Memory B cell (primary cell): ENCODE results near the gene WDR73.

Source experiments
- ATAC-seq: fragments of 150-1000 bp; cut with Tn5 transposase; 2 replicates; pipeline ENCODE4 v1.10.0; 2021; ENCODE audit warnings: low read depth, mild to moderate bottlenecking, moderate library complexity
- DNase-seq, 2 donors: peaks; one replicate each; pipeline ENCODE4 v3.0.0; 2022; ENCODE audit warnings: low spot score in 2 of 2
- H3K27ac Mint-ChIP-seq: one replicate; pipeline ENCODE4 v1.8.0; 2022; ENCODE audit warnings: mild to moderate bottlenecking, moderate library complexity, mixed read lengths
- H3K27me3 Mint-ChIP-seq: one replicate; pipeline ENCODE4 v1.8.0; 2022; ENCODE audit warnings: mixed read lengths
- H3K36me3 Mint-ChIP-seq: one replicate; pipeline ENCODE4 v1.8.0; 2022; ENCODE audit warnings: mild to moderate bottlenecking, mixed read lengths
- H3K4me1 Mint-ChIP-seq: one replicate; pipeline ENCODE4 v1.8.0; 2022; ENCODE audit warnings: mixed read lengths
- H3K4me3 Mint-ChIP-seq: one replicate; pipeline ENCODE4 v1.8.0; 2022; ENCODE audit warnings: mild to moderate bottlenecking, moderate library complexity, mixed read lengths
- H3K9me3 Mint-ChIP-seq: one replicate; pipeline ENCODE4 v1.8.0; 2022; ENCODE audit warnings: mixed read lengths

WDR73 gene

DNA sequence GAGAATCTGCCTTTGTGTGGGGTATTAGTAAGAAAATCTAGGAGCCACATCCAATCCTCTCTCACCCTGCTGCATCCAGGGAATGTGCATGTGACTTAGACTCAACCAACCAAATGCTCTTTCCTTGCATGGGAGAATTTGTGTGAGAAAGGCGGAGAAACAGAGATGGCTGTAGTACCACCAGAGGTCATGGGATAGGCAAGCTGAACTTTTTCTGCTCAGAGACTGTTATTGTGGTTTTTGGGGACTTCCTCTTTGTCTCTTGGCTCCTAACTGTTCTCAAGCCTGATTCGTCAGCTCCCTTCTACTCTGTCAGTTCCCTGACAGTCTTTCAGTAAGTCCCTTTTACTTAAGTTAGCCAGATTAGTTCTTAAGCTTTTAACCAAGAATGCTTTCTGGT lies 55.8 kb downstream of the WDR73 start:
- Mint-ChIP-seq H3K9me3 (peaks cover 4% of the 10 kb centered on the region), H3K4me1 (peaks cover 29% of the 10 kb centered on the region), H3K4me3 (peak overlapping the region; percentile 53), H3K27me3 (peaks cover 4% of the 10 kb centered on the region), H3K27ac (peak overlapping the region; percentile 89), H3K36me3 (peaks cover 3% of the 10 kb centered on the region)
- ATAC-seq (peak; percentile 73), DNase-seq (peak; percentile 30 to 59)

DNA sequence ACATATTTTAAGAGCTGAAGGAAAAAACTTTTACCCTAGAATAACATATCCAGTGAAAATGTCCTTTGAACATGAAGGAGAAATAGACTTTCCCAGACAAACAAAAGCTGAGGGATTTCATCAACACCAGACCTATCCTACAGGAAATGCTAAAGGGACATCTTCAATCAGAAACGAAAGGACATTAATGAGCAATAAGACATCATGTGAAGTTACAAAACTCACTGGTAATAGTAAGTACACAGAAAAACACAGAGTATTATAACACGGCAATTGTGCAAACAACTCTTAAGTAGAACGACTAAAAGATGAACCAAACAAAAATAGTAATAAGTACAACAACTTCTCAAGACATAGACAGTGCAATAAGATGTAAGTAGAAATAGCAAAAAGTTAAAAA lies 56.8 kb downstream of the WDR73 start:
- Mint-ChIP-seq H3K36me3 (peaks cover 3% of the 10 kb centered on the region), H3K27ac (peak overlapping the region; percentile 89), H3K9me3 (peaks cover 4% of the 10 kb centered on the region), H3K27me3 (peaks cover 4% of the 10 kb centered on the region), H3K4me1 (peaks cover 26% of the 10 kb centered on the region), H3K4me3 (peak overlapping the region; percentile 42)
- ATAC-seq (no peak), DNase-seq (no peak)

GRCh38 chr15:84595660-84596059 lies 58.4 kb downstream of the WDR73 start:
- no peak for ATAC-seq
- no peak for DNase-seq
- Mint-ChIP-seq H3K4me1 (peaks cover 21% of the 10 kb centered on the region), H3K36me3 (peaks cover 3% of the 10 kb centered on the region), H3K27me3 (peaks cover 4% of the 10 kb centered on the region), H3K9me3 (peaks cover 4% of the 10 kb centered on the region), H3K27ac (no peak overlapping the region), H3K4me3 (no peak overlapping the region)

DNA sequence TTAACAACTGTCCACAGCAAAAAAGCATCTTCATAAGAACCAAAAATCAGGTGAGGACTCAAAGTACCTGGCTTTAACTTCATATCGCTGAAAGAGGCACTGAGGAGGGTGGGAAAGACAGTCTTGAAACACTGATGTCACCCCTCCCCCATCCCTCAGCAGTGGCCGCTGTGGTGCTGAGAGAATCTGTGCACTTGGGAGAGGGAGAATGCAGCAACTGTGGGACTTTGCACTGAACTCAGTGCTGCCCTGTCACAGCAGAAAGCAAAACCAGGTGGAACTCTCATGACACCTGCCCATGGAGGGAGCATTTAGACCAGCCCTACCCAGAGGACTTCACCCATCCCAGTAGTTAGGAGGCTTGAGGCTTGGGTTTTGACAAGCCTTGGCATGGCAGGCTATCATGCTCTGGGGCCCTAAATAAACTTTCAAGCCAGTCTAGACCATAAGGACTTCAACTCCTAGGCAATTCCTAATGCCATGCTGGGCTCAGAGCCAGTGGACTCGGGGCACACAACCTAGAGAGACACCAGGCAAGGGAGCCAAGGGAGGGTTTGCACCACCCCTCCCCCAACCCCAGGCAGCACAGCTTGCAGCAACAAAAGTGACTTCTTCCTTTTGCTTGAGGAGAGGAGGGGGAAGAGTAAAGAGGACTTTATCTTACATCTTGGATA lies 59.3 kb downstream of the WDR73 start:
- DNase-seq (no peak), ATAC-seq (no peak)
- Mint-ChIP-seq H3K27me3 (peaks cover 4% of the 10 kb centered on the region), H3K4me3 (no peak overlapping the region), H3K27ac (no peak overlapping the region), H3K36me3 (peaks cover 3% of the 10 kb centered on the region), H3K4me1 (peaks cover 14% of the 10 kb centered on the region), H3K9me3 (peaks cover 4% of the 10 kb centered on the region)

DNA sequence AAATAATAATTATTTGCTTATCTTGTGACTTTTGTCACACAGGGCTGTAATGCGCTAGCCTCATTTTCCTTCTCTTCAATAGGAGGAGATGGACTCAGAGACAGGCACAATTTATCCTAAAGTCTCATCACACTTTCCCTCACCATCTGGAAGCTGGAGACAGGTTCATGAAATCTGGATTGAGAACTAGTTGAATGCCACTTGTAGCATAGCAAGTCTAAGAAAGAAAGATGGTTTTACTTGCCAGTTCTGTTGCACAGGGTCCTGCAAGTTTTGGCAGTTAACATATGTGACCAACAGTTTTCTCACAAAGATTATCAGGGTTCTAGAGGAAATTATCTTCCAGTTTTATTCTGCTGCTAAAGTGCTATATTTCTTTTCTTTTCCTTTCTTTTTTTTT lies 62.3 kb downstream of the WDR73 start:
- ATAC-seq (no peak), DNase-seq (no peak)
- no peak overlapping the region for H3K4me3 Mint-ChIP-seq
- peaks cover 4% of the 10 kb centered on the region for H3K9me3 Mint-ChIP-seq
- no peak overlapping the region for H3K27ac Mint-ChIP-seq
- H3K4me1 Mint-ChIP-seq, result peaks cover 3% of the 10 kb centered on the region
- peaks cover 4% of the 10 kb centered on the region for H3K27me3 Mint-ChIP-seq
- peaks cover 3% of the 10 kb centered on the region for H3K36me3 Mint-ChIP-seq

DNA sequence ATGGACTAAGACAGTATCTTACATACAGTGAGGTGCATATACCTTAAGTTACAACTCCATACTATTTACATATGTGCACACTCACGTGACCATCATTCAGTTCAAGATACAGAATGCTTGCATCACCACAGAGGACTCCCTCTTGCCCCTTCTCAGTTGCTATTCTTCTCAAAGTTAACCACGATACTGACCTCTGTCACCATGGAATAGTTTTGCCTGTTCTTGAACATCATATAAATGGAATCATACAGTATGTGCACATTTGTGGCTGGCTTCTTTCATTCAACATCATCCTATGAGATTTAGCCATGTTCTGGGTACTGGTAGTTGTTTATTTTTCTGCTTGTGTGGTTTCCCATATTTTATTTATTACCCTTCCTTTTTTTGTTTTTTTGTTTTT lies 63.7 kb downstream of the WDR73 start:
- no peak for DNase-seq
- no peak for ATAC-seq
- H3K36me3 Mint-ChIP-seq, result peaks cover 3% of the 10 kb centered on the region
- H3K27me3 Mint-ChIP-seq, result peaks cover 5% of the 10 kb centered on the region
- peak overlapping the region; percentile 15 for H3K27ac Mint-ChIP-seq
- H3K9me3 Mint-ChIP-seq, result peaks cover 4% of the 10 kb centered on the region
- H3K4me3 Mint-ChIP-seq, result no peak overlapping the region
- peaks cover 3% of the 10 kb centered on the region for H3K4me1 Mint-ChIP-seq
